ENCODE data around the gene ZNF280A.
"Not testable (repeated sequence)": the region's sequence is repeated elsewhere in the genome, so short reads cannot be mapped to it uniquely, and the experiment has no call there.

Gene ZNF280A

GRCh38 chr22:22510833-22511232, 9.2 kb downstream of the ZNF280A start:
- not testable (repeated sequence) for DNase-seq

- not testable (repeated sequence) for DNase-seq
These were observed 10.2 kb downstream of the ZNF280A start for GRCh38 chr22:22509912-22510311.

GRCh38 chr22:22508274-22509176, 11.5 kb downstream of the ZNF280A start, which contains the start of gene ZNF280B:
TSS of gene ZNF280B (minus strand) at chr22:22508742. CDS start at chr22:22489398, 19,344 bp downstream.
- DNase-seq, result peak; percentile 58 to 73

GRCh38 chr22:22507743-22508273, 12.3 kb downstream of the ZNF280A start:
- peak; percentile 4 to 14 for DNase-seq

GRCh38 chr22:22506736-22507135, 13.3 kb downstream of the ZNF280A start:
- no peak for DNase-seq

GRCh38 chr22:22498267-22498666, 21.8 kb downstream of the ZNF280A start:
- no peak for DNase-seq

- not testable (repeated sequence) for DNase-seq
These were observed 28.5 kb downstream of the ZNF280A start for GRCh38 chr22:22491589-22491988.

GRCh38 chr22:22488736-22489135, 31.3 kb downstream of the ZNF280A start:
- no peak for DNase-seq

GRCh38 chr22:22487869-22488597, 32.0 kb downstream of the ZNF280A start:
- DNase-seq, result no peak

- DNase-seq, result no peak
These were observed 33.0 kb downstream of the ZNF280A start for GRCh38 chr22:22487059-22487458.

GRCh38 chr22:22486132-22486899, 33.8 kb downstream of the ZNF280A start:
- no peak for DNase-seq

GRCh38 chr22:22485524-22485923, 34.5 kb downstream of the ZNF280A start:
- DNase-seq, result no peak

- DNase-seq, result no peak
These were observed 36.0 kb downstream of the ZNF280A start for GRCh38 chr22:22484023-22484422.

GRCh38 chr22:22480940-22481339, 39.1 kb downstream of the ZNF280A start:
- no peak for DNase-seq

- DNase-seq, result no peak
These were observed 40.0 kb downstream of the ZNF280A start for GRCh38 chr22:22479999-22480532.

- DNase-seq, result no peak
These were observed 41.0 kb downstream of the ZNF280A start for GRCh38 chr22:22479116-22479515.

GRCh38 chr22:22478470-22478869, 41.6 kb downstream of the ZNF280A start:
- DNase-seq, result no peak

- DNase-seq, result no peak
These were observed 45.3 kb downstream of the ZNF280A start for GRCh38 chr22:22474733-22475132.

GRCh38 chr22:22471104-22471503, 49.0 kb downstream of the ZNF280A start:
- DNase-seq, result not testable (repeated sequence)

- no peak for DNase-seq
These were observed 50.5 kb downstream of the ZNF280A start for GRCh38 chr22:22469527-22469926.

- DNase-seq, result not testable (repeated sequence)
These were observed 51.1 kb downstream of the ZNF280A start for GRCh38 chr22:22468794-22469469.

GRCh38 chr22:22467112-22467511, 53.0 kb downstream of the ZNF280A start:
- no peak for DNase-seq
